Measurements from ENCODE around the gene MYO1H. TPM values are rescaled to one million over a fixed set of nuclear protein-coding genes. Genes with fewer than 3 reads are reported as not detected.

Gene MYO1H
- total RNA-seq, 1 donor from 2014 or later: not detected

- no peak for DNase-seq (ENCODE audit: low read depth)
- H3K4me3 Mint-ChIP-seq (ENCODE audit: unreplicated experiment): no peak overlapping the region
- no peak for FAIRE-seq
- H3K27me3 ChIP-seq (ENCODE audit: insufficient read depth, low read length): peaks cover 6% of the 10 kb centered on the region
- no peaks in the 10 kb centered on the region for H4K20me1 ChIP-seq (ENCODE audit: insufficient read depth, low read length)
- no peak overlapping the region for H3K4me3 ChIP-seq (ENCODE audit: insufficient read depth, low read depth, low read length)
- H3K79me2 ChIP-seq (ENCODE audit: insufficient read depth, low read length): no peaks in the 10 kb centered on the region
- no peak overlapping the region for H2AFZ ChIP-seq (ENCODE audit: low read depth, low read length)
- H3K4me1 Mint-ChIP-seq (ENCODE audit: low read depth, unreplicated experiment): no peaks in the 10 kb centered on the region
- no peak overlapping the region for H3K27ac Mint-ChIP-seq (ENCODE audit: unreplicated experiment)
- H3K36me3 Mint-ChIP-seq (ENCODE audit: low read depth, unreplicated experiment): no peaks in the 10 kb centered on the region
- no peak overlapping the region for H3K27ac ChIP-seq (ENCODE audit: low read depth, low read length)
- H3K27me3 Mint-ChIP-seq (ENCODE audit: low read depth, unreplicated experiment): peaks cover 12% of the 10 kb centered on the region
- H3K9me3 ChIP-seq (ENCODE audit: insufficient read depth, low read depth, low read length): no peaks in the 10 kb centered on the region
- no peak for TF ChIP-seq EZH2 (IDR thresholded peaks at IDR 0.05; ENCODE audit: insufficient read depth, low read length)
- no peak for TF ChIP-seq CTCF (IDR thresholded peaks at IDR 0.05; ENCODE audit: insufficient read depth, low read depth, low read length)
- H3K9ac ChIP-seq (ENCODE audit: low read length): no peak overlapping the region
- H3K9me3 Mint-ChIP-seq (ENCODE audit: unreplicated experiment): peaks cover 7% of the 10 kb centered on the region
- H3K4me2 ChIP-seq (ENCODE audit: low read length): no peak overlapping the region
- H3K36me3 ChIP-seq (ENCODE audit: insufficient read depth, low read length): no peaks in the 10 kb centered on the region
- no peaks in the 10 kb centered on the region for H3K4me1 ChIP-seq (ENCODE audit: insufficient read depth, low read length)
These were observed 82.5 kb downstream of the MYO1H start for GRCh38 chr12:109430244-109430643.

GRCh38 chr12:109432431-109432830 is 84.7 kb downstream of the MYO1H start:
- Histone ChIP-seq H3K4me1 (ENCODE audit: insufficient read depth, low read length) (no peaks in the 10 kb centered on the region), H3K27ac (ENCODE audit: low read depth, low read length) (no peak overlapping the region), H2AFZ (ENCODE audit: low read depth, low read length) (no peak overlapping the region), H3K4me2 (ENCODE audit: low read length) (no peak overlapping the region), H3K9me3 (ENCODE audit: insufficient read depth, low read depth, low read length) (no peaks in the 10 kb centered on the region), H3K36me3 (ENCODE audit: insufficient read depth, low read length) (no peaks in the 10 kb centered on the region), H3K4me3 (ENCODE audit: insufficient read depth, low read depth, low read length) (no peak overlapping the region), H3K9ac (ENCODE audit: low read length) (no peak overlapping the region), H3K27me3 (ENCODE audit: insufficient read depth, low read length) (no peaks in the 10 kb centered on the region), H3K79me2 (ENCODE audit: insufficient read depth, low read length) (no peaks in the 10 kb centered on the region), H4K20me1 (ENCODE audit: insufficient read depth, low read length) (no peaks in the 10 kb centered on the region)
- Mint-ChIP-seq H3K27me3 (ENCODE audit: low read depth, unreplicated experiment) (no peaks in the 10 kb centered on the region), H3K36me3 (ENCODE audit: low read depth, unreplicated experiment) (no peaks in the 10 kb centered on the region), H3K9me3 (ENCODE audit: unreplicated experiment) (peaks cover 2% of the 10 kb centered on the region), H3K27ac (ENCODE audit: unreplicated experiment) (no peak overlapping the region), H3K4me1 (ENCODE audit: low read depth, unreplicated experiment) (no peaks in the 10 kb centered on the region), H3K4me3 (ENCODE audit: unreplicated experiment) (no peak overlapping the region)
- DNase-seq (ENCODE audit: low read depth) (no peak), FAIRE-seq (no peak)
- TF ChIP-seq CTCF (IDR thresholded peaks at IDR 0.05; ENCODE audit: insufficient read depth, low read depth, low read length) (no peak), EZH2 (IDR thresholded peaks at IDR 0.05; ENCODE audit: insufficient read depth, low read length) (no peak)

- H3K4me1 ChIP-seq (ENCODE audit: insufficient read depth, low read length): no peaks in the 10 kb centered on the region
- no peak overlapping the region for H3K4me3 Mint-ChIP-seq (ENCODE audit: unreplicated experiment)
- no peaks in the 10 kb centered on the region for H3K27me3 ChIP-seq (ENCODE audit: insufficient read depth, low read length)
- H3K4me3 ChIP-seq (ENCODE audit: insufficient read depth, low read depth, low read length): no peak overlapping the region
- no peaks in the 10 kb centered on the region for H4K20me1 ChIP-seq (ENCODE audit: insufficient read depth, low read length)
- H3K4me1 Mint-ChIP-seq (ENCODE audit: low read depth, unreplicated experiment): no peaks in the 10 kb centered on the region
- H3K27ac ChIP-seq (ENCODE audit: low read depth, low read length): no peak overlapping the region
- no peak overlapping the region for H3K9ac ChIP-seq (ENCODE audit: low read length)
- no peak overlapping the region for H2AFZ ChIP-seq (ENCODE audit: low read depth, low read length)
- DNase-seq (ENCODE audit: low read depth): peak; percentile 56
- H3K36me3 ChIP-seq (ENCODE audit: insufficient read depth, low read length): no peaks in the 10 kb centered on the region
- H3K36me3 Mint-ChIP-seq (ENCODE audit: low read depth, unreplicated experiment): no peaks in the 10 kb centered on the region
- H3K9me3 ChIP-seq (ENCODE audit: insufficient read depth, low read depth, low read length): no peaks in the 10 kb centered on the region
- H3K4me2 ChIP-seq (ENCODE audit: low read length): no peak overlapping the region
- TF ChIP-seq CTCF (IDR thresholded peaks at IDR 0.05; ENCODE audit: insufficient read depth, low read depth, low read length) (peak; percentile 80), EZH2 (IDR thresholded peaks at IDR 0.05; ENCODE audit: insufficient read depth, low read length) (no peak)
- no peak for FAIRE-seq
- no peak overlapping the region for H3K27ac Mint-ChIP-seq (ENCODE audit: unreplicated experiment)
- H3K27me3 Mint-ChIP-seq (ENCODE audit: low read depth, unreplicated experiment): no peaks in the 10 kb centered on the region
- no peaks in the 10 kb centered on the region for H3K79me2 ChIP-seq (ENCODE audit: insufficient read depth, low read length)
- H3K9me3 Mint-ChIP-seq (ENCODE audit: unreplicated experiment): peaks cover 2% of the 10 kb centered on the region
These were observed 85.2 kb downstream of the MYO1H start for GRCh38 chr12:109432842-109433304.

All from astrocyte (in vitro differentiated cells and primary cell).